HepG2 (cell line): Measurements from ENCODE around the gene ACTN4. TPM values are rescaled to one million over a fixed set of nuclear protein-coding genes. Genes with fewer than 3 reads are reported as not detected.

Source experiments
- ATAD3A ChIP-seq: sonication (generic); formaldehyde crosslinking; IDR thresholded peaks from 2 replicates; pipeline ENCODE4 v1.4.0; 2020; ENCODE audit warnings: missing genetic modification reagents
- ATF7-NPFF ChIP-seq: sonication (generic); formaldehyde crosslinking; IDR thresholded peaks from 2 replicates; pipeline ENCODE4 v1.8.1; 2023; ENCODE audit warnings: mild to moderate bottlenecking, low read depth, missing genetic modification reagents, moderate library complexity
- ELF4 ChIP-seq: sonication (generic); formaldehyde crosslinking; IDR thresholded peaks from 2 replicates; pipeline ENCODE4 v1.5.0; 2020; ENCODE audit warnings: missing genetic modification reagents, mild to moderate bottlenecking, moderate library complexity, borderline replicate concordance
- MZF1 ChIP-seq: sonication (generic); formaldehyde crosslinking; IDR thresholded peaks from 2 replicates; pipeline ENCODE4 v1.8.1; 2023; ENCODE audit warnings: mild to moderate bottlenecking, missing genetic modification reagents, borderline replicate concordance
- SNAPC2 ChIP-seq: sonication (generic); formaldehyde crosslinking; IDR thresholded peaks from 2 replicates; pipeline ENCODE4 v1.8.1; 2022; ENCODE audit warnings: mild to moderate bottlenecking, missing genetic modification reagents
- ZBTB7B ChIP-seq: sonication (generic); formaldehyde crosslinking; IDR thresholded peaks from 2 replicates; pipeline ENCODE4 v1.4.0; 2020; ENCODE audit warnings: missing genetic modification reagents
- ZEB1 ChIP-seq: IDR thresholded peaks from 2 replicates; pipeline ENCODE4 v1.6.1; 2012; ENCODE audit warnings: mild to moderate bottlenecking, low read depth, inconsistent platforms; ENCODE audit not compliant: insufficient replicate concordance
- ZNF232 ChIP-seq: sonication (generic); formaldehyde crosslinking; IDR thresholded peaks from 2 replicates; pipeline ENCODE4 v1.4.0; 2020; ENCODE audit warnings: missing genetic modification reagents, borderline replicate concordance
- ZNF460 ChIP-seq: sonication (generic); formaldehyde crosslinking; IDR thresholded peaks from 2 replicates; pipeline ENCODE4 v1.5.1; 2020; ENCODE audit warnings: missing genetic modification reagents, mild to moderate bottlenecking, borderline replicate concordance
- ZNF570 ChIP-seq: sonication (generic); formaldehyde crosslinking; IDR thresholded peaks from 2 replicates; pipeline ENCODE4 v1.4.0; 2020; ENCODE audit warnings: mild to moderate bottlenecking, missing genetic modification reagents, borderline replicate concordance
- ZNF614 ChIP-seq: IDR thresholded peaks from 2 replicates; pipeline ENCODE4 v1.6.1; 2018; ENCODE audit warnings: missing biosample characterization, missing genetic modification reagents, inconsistent platforms, borderline replicate concordance
- ZNF850 ChIP-seq: sonication (generic); formaldehyde crosslinking; conservative IDR thresholded peaks from 2 replicates; pipeline ENCODE4 v1.9.0; 2021; ENCODE audit warnings: mild to moderate bottlenecking, missing genetic modification reagents
- polyA plus RNA-seq, 8 experiments: library from polyadenylated mRNA; depleted of rRNA in 3 of 8; stranded (reverse) in 7 of 8; unstranded in 1 of 8; fragments of >200 nt; fragmentation: Illumina TruSeq in 4 of 8; extraction: Trizol in 4 of 8; gene quantifications; 2 replicates each; pipeline versions ENCODE4 v1.2.1 to v1.2.3, GENCODE V29; 2011 to 2016; ENCODE audit warnings: low read depth in 4 of 8, missing spikeins in 1 of 8, mixed read lengths in 1 of 8; ENCODE audit not compliant: insufficient read depth in 1 of 8
- total RNA-seq, 5 experiments: library from RNA; depleted of rRNA; stranded (reverse); fragments of >200 nt; fragmentation: Illumina TruSeq; extraction: Trizol; gene quantifications; 2 replicates each; pipeline ENCODE4 v1.2.3, GENCODE V29; 2016; ENCODE audit warnings: low read depth in 1 of 5
- TF ChIP-seq, protein P1 (sequence below): sonication (generic); formaldehyde crosslinking; IDR thresholded peaks from 2 replicates; pipeline ENCODE4 v1.4.0; 2020; ENCODE audit warnings: mild to moderate bottlenecking, missing genetic modification reagents
- TF ChIP-seq, protein P2 (sequence below): sonication (generic); formaldehyde crosslinking; IDR thresholded peaks from 2 replicates; pipeline ENCODE4 v1.4.0; 2020; ENCODE audit warnings: mild to moderate bottlenecking, missing genetic modification reagents, borderline replicate concordance
- TF ChIP-seq, protein P3 (sequence below): sonication (generic); formaldehyde crosslinking; IDR thresholded peaks from 2 replicates; pipeline ENCODE4 v1.4.0; 2020; ENCODE audit warnings: missing genetic modification reagents, borderline replicate concordance

ACTN4 gene
- total and polyA plus RNA-seq, 2 of the 13 experiments (the other 11 are each of a cell fraction or from before 2014, with no cell fraction given), result 171 to 192 TPM

DNA sequence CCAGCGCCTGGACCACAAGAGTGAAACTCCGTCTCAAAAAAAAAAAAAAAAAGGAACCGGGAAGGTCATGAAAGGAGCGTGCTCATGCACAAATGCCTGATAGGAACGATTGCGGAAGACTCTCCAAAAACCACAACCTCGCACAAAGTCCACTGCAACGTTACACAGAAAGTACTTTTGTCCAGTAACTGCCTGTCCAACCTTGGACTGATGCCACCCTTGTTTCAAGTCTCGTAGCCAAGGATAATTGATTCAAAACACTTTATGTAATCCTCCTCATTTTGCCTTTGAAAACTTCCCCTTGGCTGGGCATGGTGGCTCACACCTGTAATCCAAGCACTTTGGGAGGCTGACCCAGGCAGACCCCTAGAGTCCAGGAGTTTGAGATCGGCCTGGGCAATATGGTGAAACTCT, 112.1 kb downstream of the ACTN4 start (continued):
- TF ChIP-seq, protein P1, sequence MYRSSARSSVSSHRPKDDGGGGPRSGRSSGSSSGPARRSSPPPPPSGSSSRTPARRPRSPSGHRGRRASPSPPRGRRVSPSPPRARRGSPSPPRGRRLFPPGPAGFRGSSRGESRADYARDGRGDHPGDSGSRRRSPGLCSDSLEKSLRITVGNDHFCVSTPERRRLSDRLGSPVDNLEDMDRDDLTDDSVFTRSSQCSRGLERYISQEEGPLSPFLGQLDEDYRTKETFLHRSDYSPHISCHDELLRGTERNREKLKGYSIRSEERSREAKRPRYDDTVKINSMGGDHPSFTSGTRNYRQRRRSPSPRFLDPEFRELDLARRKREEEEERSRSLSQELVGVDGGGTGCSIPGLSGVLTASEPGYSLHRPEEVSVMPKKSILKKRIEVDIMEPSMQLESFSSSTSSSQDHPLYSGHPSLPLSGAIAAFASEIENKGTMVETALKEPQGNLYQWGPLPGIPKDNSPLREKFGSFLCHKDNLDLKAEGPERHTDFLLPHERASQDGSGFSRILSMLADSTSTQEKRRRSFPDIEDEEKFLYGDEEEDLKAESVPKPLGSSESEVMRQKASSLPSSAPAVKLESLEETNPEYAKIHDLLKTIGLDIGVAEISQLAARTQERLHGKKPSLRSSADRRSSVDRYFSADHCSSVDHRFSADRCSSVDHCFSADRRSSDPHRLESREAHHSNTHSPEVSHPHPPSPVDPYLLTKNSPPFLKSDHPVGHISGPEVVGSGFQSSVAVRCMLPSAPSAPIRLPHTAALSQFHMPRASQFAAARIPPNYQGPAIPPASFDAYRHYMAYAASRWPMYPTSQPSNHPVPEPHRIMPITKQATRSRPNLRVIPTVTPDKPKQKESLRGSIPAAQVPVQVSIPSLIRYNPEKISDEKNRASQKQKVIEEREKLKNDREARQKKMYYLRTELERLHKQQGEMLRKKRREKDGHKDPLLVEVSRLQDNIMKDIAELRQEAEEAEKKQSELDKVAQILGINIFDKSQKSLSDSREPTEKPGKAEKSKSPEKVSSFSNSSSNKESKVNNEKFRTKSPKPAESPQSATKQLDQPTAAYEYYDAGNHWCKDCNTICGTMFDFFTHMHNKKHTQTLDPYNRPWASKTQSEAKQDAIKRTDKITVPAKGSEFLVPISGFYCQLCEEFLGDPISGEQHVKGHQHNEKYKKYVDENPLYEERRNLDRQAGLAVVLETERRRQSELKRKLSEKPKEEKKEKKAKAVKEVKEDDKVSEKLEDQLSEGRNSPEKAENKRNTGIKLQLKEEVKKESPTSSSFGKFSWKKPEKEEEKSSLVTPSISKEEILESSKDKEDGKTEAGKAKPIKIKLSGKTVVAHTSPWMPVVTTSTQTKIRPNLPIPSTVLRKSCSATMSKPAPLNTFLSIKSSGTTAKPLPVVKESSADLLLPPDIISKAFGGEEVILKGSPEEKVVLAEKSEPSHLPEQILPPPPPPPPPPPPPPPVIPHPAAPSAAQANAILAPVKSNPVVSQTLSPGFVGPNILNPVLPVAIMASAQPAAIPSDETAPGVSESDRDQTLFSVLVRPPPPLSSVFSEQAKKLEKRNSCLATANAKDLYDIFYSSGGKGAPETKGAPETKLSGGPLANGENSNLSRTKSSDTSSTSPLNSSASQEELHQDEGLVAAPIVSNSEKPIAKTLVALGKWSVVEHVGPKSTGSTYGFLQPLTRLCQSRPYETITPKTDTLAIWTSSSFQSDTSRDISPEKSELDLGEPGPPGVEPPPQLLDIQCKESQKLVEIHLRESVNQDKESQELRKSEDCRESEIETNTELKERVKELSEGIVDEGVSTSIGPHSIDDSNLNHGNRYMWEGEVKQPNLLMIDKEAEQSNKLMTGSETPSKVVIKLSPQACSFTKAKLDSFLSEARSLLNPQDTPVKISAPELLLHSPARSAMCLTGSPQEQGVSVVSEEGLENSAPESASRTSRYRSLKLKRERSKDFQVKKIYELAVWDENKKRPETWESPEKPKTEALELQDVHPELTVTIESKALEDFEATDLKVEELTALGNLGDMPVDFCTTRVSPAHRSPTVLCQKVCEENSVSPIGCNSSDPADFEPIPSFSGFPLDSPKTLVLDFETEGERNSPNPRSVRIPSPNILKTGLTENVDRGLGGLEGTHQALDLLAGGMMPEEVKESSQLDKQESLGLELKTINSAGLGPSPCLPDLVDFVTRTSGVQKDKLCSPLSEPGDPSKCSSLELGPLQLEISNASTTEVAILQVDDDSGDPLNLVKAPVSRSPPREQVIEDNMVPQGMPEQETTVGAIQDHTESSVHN (CRISPR knock-in tag), result 0 out of 2 replicates have a peak, but pooled peaks have one; percentile 53
- TF ChIP-seq ZNF614 (CRISPR knock-in tag) (peak; percentile 92), ZBTB7B (CRISPR knock-in tag) (peak; percentile 69; the same call in 1 of the 2 replicates), ZEB1 (peak; percentile 74), ATAD3A (no peak), SNAPC2 (CRISPR knock-in tag) (peak; percentile 73), ZNF460 (peak; percentile 99), ATF7-NPFF (no peak), ZNF570 (CRISPR knock-in tag) (no peak), ZNF850 (CRISPR knock-in tag) (no peak), MZF1 (no peak), ZNF232 (CRISPR knock-in tag) (no peak), ELF4 (CRISPR knock-in tag) (no peak; the same call in 1 of the 2 replicates)
- TF ChIP-seq, protein P2, sequence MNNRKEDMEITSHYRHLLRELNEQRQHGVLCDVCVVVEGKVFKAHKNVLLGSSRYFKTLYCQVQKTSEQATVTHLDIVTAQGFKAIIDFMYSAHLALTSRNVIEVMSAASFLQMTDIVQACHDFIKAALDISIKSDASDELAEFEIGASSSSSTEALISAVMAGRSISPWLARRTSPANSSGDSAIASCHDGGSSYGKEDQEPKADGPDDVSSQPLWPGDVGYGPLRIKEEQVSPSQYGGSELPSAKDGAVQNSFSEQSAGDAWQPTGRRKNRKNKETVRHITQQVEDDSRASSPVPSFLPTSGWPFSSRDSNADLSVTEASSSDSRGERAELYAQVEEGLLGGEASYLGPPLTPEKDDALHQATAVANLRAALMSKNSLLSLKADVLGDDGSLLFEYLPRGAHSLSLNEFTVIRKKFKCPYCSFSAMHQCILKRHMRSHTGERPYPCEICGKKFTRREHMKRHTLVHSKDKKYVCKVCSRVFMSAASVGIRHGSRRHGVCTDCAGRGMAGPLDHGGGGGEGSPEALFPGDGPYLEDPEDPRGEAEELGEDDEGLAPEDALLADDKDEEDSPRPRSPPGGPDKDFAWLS, result no peak
- TF ChIP-seq, protein P3, sequence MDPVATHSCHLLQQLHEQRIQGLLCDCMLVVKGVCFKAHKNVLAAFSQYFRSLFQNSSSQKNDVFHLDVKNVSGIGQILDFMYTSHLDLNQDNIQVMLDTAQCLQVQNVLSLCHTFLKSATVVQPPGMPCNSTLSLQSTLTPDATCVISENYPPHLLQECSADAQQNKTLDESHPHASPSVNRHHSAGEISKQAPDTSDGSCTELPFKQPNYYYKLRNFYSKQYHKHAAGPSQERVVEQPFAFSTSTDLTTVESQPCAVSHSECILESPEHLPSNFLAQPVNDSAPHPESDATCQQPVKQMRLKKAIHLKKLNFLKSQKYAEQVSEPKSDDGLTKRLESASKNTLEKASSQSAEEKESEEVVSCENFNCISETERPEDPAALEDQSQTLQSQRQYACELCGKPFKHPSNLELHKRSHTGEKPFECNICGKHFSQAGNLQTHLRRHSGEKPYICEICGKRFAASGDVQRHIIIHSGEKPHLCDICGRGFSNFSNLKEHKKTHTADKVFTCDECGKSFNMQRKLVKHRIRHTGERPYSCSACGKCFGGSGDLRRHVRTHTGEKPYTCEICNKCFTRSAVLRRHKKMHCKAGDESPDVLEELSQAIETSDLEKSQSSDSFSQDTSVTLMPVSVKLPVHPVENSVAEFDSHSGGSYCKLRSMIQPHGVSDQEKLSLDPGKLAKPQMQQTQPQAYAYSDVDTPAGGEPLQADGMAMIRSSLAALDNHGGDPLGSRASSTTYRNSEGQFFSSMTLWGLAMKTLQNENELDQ, result no peak
